NCI-H748 (cell line): ENCODE measurements around the gene SRCAP.
"Not testable (repeated sequence)": the region's sequence is repeated elsewhere in the genome, so short reads cannot be mapped to it uniquely, and the experiment has no call there.

ENCODE experiments used
- DNase-seq: peaks from one replicate; lab custom pipeline; 2025; ENCODE audit not compliant: unreplicated experiment; lab: John Stamatoyannopoulos, UW

SRCAP gene

DNA sequence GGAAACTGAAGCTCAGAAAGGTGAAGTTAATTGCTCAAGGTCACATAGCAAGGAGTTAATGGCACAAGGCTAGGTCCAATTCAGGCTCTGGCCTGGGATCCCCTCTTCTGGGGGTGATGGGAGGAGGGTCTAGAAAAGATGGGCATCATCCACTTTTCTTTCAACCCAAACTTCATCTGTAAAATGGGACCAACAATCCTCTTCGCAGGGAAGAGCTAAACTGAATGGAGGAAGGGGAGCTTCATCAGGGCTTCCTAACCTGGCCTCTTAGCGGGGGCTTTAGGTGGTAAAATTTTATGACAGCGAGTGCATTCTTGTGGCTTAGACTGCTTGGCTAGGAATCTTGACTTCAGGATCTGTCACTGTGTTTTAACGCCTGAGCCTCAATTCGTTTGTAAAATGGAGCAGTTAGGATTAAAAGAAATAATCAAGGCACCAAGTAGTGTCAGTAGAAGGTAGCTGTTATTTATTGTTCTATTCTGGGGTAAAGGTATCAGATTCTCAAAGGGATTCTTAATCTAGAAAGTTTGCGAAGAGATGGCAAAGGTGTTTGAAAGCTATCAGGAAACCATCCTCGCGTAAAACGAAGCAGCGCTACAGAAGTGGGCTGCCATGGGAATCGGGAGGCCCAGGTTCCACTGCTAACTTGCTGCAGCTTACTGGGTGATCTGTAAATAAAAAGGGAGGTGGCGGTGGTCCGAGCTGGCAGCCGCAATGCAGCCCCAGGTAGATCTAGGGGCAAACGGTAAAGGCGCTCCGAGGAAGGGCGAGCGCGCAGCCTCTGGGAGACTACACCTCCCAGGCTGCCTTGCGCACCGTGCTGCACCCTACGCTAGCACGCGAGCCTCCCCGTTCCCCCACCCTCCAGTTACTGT is 1.5 kb upstream of the SRCAP start:
- DNase-seq, result peak; percentile 95

DNA sequence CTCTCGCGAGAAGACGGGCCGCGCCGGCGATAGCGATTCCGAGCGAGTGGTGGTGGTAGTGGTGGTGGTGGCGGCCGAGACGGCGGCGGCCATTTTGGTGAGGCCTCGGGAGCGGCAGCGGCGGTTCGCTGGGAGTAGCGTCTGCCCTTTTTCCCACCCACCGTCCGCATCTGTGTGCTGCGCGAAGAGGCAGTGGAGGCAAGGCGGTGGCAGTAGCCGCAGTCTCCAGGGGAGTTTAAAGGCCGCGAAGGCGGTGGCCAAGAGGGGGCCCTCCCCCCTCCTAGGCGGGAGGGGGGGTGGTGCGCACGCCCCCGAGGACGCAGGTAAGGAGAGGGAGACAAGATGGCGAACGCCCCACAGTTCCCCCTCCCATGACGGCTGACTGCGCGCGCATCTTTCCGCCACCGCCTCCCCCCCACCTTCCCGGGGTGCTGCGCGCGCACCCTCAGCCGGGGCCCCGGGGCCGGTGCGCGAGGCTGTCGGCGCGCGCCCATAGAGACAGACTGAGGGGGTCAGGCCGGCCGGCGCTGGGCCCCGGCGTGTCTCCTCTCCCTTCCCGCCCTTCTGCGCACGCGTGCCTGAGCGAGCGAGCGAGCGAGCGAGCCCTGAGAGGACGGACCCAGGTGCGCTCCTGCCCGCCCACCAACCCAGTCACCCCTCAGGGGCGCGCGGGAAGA is 694 bp upstream of the SRCAP start:
- DNase-seq, result peak; percentile 86

DNA sequence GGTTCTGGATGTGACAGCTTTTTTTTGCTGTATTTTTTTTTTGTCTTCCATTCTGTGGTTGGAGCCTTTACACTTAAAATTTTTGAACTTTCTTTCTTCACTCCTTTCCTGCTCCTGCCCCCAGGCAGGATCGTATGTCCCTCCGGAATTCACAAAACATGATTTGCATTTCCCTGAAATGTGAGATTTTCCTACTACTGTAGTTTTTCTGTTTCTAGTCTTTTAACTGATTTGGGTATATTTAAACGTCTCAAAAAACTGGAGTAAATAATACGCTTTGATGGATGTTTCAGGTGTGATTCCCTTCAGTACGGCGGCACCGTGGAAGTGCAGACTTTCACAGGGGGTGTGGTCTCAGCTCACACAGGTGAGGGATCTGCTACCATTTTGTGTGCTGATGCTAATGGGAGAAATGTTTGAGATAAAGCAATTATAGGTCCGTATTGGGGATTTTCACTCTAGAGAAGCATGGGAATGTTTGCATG is 686 bp downstream of the SRCAP start:
- no peak for DNase-seq

DNA sequence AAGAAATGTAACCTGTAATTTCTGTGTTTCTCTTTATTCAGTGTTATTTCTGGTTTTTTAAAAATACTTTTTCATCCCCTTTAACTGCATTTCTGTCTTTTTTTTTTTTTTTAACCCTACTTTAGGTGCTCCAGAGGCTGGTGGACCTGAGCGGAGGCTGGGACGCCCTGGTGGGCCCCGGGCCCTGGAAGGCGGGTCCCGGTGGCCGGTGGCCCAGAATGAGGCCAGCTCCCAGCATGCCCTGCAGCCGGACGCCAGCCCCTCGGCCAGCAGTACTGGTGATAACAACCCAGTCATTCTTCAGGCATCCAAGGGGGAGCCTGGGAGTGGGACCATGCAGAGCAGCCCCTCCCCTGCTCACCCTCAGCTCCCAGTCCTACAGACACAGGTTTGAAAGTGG is 1.5 kb downstream of the SRCAP start:
- no peak for DNase-seq

DNA sequence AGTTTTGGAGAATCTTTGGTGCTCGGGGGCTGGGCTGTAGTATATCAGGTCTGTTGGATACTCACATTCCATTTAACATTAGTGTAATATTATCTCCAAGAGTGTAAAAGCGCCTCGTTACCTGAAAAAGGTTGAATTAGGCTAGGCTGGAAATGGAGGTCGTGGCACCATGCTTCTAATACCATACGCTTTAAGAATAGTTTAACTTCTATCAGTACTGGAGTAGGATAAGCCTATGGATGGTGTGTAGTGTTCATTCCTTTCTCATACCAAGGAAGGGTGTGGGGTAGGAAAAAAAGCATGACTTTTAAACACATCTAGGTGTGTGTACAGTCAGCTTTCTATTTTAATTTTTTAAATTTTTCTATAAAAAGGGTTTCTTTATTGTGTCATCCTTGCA is 2.0 kb downstream of the SRCAP start:
- no peak for DNase-seq

DNA sequence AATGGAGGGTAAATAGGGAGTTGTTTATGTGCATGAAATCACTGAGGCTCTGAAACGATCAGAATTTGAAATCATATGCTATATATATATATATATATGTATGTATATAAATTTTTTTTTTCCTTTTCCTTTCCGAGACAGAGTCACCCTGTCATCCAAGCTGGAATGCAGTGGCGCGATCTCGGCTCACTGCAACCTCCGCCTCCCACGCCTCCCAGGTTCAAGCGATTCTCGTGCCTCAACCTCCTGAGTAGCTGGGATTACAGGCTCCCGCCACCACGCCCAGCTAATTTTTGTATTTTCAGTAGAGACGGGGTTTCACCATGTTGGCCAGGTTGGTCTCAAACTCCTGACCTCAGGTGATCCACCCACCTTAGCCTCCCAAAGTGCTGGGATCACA is 4.1 kb downstream of the SRCAP start:
- not testable (repeated sequence) for DNase-seq

DNA sequence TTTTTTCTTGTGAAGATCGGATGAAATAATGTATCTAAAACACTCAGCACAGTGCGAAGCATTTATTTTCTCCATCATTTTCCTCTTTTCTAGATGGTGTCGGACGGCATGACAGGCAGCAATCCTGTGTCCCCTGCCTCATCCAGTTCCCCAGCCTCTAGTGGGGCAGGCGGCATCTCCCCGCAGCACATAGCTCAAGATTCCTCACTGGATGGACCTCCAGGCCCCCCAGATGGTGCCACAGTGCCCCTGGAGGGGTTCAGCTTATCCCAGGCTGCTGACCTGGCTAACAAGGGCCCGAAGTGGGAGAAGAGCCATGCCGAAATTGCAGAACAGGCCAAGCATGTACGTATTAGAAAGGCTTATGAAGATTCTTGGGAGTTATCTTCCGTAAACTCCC is 5.0 kb downstream of the SRCAP start:
- no peak for DNase-seq

DNA sequence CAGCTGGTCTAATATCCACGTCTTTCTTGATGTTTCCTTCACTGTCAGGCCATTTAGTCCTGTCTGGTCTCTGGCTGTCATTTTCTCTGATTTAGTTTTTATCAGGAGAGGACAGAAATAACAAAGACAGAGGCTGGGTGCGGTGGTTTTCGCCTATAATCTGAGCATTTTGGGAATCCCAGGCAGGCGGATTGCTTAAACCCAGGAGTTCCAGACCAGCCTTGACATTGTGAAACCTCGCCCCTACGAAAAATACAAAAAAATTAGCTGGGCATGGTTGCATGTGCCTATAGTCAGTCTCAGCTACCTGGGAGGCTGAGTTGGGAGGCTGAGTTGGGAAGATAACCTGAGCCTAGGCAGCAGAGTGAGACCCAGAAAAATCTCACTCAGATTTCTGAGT is 7.1 kb downstream of the SRCAP start:
- DNase-seq, result no peak

DNA sequence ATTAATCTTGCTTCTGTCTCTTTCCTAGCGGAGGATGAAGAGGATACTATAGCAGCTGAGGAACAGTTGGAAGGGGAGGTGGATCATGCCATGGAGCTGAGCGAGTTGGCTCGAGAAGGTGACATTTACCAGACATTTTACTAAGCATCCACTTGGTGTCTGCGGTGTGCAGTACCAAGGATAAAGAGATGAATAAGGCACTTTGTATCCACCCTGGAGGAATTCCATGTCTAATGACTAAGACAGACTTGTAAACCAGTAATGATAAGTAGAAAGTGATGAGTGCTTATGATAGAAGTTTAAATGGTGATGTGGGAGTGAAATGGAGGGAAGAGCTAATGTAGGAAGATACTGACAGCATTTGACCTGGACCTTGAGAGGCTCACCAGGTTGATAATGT is 12.0 kb downstream of the SRCAP start:
- DNase-seq, result no peak

DNA sequence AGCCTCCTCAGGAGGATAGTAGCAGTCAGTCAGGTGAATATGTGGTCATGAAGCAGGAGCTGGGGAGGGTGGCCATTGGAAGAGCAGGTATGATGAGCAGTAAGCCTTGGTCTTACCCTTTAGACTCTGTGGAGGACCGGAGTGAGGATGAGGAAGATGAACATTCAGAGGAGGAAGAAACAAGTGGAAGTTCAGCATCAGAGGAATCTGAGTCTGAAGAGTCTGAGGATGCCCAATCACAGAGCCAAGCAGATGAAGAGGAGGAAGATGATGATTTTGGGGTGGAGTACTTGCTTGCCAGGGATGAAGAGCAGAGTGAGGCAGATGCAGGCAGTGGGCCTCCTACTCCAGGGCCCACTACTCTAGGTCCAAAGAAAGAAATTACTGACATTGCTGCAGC is 12.7 kb downstream of the SRCAP start:
- no peak for DNase-seq

DNA sequence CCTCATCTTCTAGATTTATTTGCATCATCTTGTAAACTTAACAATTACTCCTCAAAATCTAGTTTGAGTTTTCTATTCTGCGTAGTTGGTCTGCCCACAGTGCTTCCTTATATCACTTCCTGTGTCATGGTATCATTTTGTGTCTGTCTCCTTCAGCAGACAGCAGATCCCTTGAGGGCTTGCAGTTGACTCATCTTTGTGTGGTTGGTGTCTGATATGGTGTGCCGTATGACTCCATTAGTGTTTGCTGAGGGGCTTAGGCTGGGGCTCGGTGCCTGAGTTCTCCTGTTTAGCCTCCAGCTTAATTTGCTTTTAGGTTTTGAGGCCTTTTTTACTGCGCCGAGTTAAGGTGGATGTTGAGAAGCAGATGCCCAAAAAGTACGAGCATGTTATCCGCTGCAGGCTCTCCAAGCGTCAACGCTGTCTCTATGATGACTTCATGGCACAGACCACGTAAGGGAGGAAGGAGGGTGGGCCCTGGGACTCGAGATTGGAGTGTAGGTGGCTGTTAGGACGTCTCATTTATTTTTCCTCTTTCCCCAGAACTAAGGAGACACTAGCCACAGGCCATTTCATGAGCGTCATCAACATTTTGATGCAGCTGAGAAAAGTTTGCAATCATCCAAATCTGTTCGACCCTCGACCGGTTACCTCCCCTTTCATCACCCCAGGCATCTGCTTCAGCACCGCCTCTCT is 16.9 kb downstream of the SRCAP start:
- no peak for DNase-seq

DNA sequence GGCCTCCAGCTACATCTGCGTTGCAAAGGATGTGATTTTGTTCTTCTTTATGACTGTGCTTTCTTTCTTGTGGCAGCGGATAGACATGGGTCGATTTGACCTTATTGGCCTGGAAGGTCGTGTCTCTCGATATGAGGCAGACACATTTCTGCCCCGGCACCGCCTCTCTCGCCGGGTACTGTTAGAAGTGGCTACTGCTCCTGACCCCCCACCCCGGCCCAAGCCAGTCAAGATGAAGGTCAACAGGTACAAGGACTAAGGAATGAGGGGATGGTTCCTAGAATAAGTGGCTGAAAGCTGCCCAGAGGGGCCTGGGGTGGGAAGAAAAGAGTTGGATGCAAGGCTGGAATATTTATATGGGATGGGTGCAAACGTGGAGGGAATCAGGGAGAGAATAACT is 21.1 kb downstream of the SRCAP start:
- DNase-seq, result no peak

DNA sequence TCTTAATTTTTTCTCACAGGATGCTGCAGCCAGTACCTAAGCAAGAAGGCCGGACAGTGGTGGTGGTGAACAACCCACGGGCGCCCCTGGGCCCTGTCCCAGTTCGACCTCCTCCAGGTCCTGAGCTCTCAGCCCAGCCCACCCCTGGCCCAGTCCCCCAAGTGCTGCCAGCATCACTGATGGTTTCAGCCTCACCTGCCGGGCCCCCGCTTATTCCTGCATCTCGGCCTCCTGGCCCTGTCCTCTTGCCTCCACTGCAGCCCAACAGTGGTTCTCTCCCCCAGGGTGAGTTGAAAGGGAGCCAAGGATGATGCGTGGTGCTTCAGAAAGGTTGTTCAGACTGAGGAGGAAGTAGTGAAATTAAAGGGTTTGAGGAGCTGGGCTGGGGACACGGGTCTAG is 21.7 kb downstream of the SRCAP start:
- DNase-seq, result no peak

DNA sequence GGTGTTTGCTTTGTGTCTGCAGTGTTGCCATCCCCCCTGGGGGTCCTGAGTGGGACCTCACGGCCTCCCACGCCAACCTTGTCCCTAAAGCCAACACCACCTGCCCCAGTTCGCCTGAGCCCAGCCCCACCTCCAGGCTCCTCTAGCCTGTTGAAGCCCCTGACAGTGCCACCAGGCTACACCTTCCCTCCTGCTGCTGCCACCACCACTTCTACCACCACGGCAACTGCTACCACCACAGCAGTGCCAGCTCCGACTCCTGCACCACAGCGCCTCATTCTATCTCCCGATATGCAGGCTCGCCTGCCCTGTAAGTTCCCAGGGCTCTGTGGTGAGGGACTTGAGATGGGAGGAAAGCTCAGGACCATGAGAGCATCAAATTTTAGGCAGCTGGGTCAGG is 22.2 kb downstream of the SRCAP start:
- no peak for DNase-seq

DNA sequence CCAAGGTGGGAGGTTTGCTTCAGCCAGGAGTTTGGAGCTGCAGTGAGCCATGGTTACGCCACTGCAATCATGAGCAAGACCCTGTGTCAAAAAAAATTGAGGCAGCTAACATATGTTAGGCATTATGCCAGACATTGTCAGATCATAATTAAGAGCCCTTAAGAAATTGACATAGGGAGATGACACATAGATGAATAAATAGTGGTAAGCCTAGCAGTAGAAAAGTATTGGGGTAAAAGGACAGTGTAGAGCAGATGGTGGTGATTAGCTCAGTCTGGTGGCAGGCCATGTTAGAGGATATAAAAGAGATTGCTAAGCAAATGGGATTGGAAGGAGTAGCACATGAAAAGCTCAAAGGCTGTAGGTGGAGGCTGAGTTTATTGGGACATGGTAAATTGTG is 22.6 kb downstream of the SRCAP start:
- no peak for DNase-seq

DNA sequence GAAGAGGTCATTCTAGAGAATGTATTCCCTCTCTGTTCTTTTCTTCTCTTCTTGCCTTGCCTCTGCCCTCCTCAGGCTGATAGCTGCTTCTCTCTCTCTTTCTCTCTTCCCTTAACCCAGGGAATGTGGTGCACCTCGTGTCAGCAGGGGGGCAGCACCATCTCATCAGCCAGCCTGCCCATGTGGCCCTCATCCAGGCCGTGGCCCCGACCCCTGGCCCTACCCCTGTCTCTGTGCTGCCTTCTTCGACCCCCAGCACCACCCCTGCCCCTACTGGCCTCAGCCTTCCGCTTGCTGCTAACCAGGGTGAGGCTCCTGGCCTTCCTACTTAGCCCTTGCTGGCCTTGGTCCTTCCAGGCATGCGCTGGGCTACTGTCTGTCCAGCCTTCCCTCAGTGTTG is 23.5 kb downstream of the SRCAP start:
- no peak for DNase-seq

DNA sequence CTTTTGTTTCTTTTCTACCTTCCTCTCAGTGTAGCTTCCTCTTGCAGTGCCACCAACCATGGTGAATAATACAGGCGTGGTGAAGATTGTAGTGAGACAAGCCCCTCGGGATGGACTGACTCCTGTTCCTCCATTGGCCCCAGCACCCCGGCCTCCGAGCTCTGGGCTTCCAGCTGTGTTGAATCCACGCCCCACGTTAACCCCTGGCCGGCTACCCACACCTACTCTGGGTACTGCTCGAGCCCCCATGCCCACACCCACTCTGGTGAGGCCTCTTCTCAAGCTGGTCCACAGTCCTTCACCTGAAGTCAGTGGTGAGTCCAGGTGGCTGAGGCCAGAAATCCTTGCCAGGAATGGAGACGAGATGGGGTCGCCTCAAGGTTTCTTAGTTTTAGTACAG is 23.9 kb downstream of the SRCAP start:
- no peak for DNase-seq

DNA sequence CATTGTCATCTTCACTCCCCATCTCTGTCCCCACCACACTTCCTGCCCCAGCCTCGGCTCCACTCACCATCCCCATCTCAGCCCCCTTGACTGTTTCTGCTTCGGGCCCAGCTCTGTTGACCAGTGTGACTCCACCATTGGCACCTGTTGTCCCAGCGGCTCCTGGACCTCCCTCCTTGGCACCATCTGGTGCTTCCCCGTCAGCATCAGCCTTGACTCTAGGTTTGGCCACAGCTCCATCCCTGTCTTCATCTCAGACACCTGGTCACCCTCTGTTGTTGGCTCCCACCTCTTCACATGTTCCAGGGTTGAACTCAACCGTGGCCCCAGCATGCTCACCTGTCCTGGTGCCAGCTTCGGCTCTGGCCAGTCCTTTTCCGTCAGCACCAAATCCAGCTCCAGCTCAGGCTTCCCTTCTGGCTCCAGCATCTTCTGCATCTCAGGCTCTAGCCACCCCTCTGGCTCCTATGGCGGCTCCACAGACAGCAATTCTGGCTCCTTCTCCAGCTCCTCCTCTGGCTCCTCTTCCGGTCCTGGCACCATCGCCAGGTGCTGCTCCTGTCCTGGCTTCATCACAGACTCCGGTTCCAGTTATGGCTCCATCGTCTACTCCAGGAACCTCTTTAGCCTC is 24.9 kb downstream of the SRCAP start:
- no peak for DNase-seq

DNA sequence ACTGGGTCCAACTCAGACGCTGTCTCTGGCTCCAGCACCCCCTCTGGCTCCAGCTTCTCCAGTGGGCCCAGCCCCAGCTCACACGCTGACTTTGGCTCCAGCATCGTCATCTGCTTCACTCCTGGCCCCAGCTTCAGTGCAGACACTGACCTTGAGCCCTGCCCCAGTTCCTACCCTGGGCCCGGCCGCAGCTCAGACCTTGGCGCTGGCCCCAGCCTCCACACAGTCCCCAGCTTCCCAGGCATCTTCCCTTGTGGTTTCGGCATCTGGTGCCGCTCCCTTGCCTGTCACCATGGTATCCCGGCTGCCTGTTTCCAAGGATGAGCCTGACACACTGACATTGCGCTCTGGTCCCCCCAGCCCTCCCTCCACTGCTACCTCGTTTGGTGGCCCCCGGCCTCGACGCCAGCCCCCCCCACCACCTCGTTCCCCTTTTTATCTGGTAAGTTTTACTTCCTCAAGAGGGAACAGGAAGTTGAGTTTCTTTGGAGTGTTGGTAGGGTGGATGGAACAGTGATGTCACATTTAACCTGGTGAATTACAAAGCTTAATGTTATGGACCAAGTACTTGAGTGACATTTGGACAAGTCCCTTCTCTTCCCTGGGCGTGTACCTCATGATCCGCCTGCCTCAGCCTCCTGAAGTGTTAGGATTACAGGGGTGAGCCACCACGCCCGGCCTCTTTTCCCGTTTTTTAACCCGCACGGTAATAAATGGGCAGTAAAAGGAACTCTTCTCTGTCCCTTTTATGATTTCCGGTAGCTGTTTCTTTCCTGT is 25.9 kb downstream of the SRCAP start:
- DNase-seq, result no peak

DNA sequence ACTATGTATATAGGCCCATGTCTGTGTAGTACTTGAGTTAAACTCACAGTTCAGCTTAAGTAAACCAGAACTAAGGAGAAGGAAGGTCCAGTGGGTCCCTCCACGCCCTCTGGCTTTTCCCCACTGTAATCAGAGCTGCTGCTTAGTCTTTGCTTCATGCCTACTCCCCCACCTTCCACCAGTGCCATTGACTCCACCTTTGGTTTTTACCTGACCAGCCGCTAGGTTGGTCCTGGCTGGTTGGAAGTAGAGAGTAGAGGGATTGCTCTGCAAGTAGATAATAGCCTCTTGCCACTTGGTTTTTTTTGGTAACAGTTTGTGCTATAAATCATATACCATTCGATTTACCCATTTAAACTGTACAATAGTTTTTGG is 26.4 kb downstream of the SRCAP start:
- DNase-seq, result no peak

DNA sequence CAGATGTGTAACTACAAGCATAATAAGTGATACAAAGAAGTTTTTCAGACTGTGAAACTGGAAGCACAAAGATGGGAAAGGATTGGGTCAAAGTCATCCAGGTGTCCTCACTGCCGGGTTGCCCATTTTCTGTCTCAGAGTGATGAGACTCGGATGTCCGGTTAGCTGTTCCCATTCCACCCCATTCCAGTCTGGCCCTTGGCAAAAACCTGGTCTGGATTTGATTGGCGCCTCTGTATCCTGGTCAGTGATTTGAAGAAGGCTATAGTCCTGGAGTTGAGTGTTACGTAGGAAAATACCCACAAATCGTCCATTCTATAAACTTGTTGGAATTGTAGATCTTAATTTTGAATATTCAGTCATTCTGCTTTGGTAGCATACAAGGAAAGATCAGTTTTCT is 29.4 kb downstream of the SRCAP start:
- DNase-seq, result no peak
